ENCODE results near the gene DMAP1. TPM values are rescaled to one million over a fixed set of nuclear protein-coding genes. Genes with fewer than 3 reads are reported as not detected.
"Not testable (repeated sequence)": the region's sequence is repeated elsewhere in the genome, so short reads cannot be mapped to it uniquely, and the experiment has no call there.

The DMAP1 gene, protein sequence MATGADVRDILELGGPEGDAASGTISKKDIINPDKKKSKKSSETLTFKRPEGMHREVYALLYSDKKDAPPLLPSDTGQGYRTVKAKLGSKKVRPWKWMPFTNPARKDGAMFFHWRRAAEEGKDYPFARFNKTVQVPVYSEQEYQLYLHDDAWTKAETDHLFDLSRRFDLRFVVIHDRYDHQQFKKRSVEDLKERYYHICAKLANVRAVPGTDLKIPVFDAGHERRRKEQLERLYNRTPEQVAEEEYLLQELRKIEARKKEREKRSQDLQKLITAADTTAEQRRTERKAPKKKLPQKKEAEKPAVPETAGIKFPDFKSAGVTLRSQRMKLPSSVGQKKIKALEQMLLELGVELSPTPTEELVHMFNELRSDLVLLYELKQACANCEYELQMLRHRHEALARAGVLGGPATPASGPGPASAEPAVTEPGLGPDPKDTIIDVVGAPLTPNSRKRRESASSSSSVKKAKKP
- 11.3 and 14.5 TPM in 2 replicates for polyA plus RNA-seq (2014; cell fraction: cytosol; rRNA removed)
- polyA plus RNA-seq (2014; cell fraction: nucleus; rRNA removed): 37.4 and 59.7 TPM in 2 replicates

DNA sequence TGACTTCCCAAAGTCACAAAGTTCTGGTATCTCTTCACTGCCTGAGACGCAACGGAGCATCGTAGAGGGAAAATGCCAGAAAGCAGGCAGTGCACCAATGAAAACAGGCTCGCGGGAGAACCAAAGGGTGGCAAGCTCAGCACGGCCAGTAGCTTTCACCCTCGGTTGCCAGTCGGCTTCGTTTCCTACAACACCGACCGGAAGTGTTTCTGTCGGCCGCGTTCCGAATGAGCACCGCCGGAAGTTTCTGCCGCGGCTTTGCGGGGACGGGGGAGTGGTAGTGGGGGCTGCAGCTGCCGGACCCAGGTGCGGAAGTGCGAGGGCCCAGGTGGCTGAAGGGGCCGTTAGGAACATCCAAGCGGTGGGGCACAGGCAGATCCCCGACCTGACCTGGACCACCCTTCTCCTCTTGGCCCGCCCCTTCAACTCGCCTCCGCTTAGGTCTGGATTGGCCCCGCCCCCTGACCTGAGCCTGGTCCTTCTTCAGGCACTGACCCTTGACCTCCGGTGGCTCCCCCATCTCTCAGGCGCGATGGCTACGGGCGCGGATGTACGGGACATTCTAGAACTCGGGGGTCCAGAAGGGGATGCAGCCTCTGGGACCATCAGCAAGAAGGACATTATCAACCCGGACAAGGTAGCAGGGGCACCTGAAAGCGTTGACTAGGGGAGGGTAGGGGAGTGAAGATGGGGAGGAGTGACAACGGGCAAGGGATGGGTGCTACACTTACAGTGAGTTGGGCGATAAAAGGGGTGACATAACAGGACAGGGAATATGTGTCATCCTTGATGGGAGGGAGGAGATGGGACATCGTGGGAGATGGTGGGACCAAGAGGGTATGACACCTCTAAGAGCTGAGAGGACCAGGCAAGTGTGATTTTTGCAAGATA lies at the start of gene DMAP1:
TSS of gene DMAP1 (plus strand) at position 250 of the 891 bp plus-strand sequence. CDS start at position 533, 283 bp downstream.
- peak; percentile 82 for DNase-seq (ENCODE audit: low spot score)

GRCh38 chr1:44168520-44169098 lies 44.7 kb upstream of the DMAP1 start:
- no peak for DNase-seq (ENCODE audit: low spot score)

- DNase-seq (ENCODE audit: low spot score): no peak
These were observed 42.9 kb upstream of the DMAP1 start for GRCh38 chr1:44170281-44170823.

GRCh38 chr1:44174630-44175029 lies 38.6 kb upstream of the DMAP1 start:
- no peak for DNase-seq (ENCODE audit: low spot score)

DNA sequence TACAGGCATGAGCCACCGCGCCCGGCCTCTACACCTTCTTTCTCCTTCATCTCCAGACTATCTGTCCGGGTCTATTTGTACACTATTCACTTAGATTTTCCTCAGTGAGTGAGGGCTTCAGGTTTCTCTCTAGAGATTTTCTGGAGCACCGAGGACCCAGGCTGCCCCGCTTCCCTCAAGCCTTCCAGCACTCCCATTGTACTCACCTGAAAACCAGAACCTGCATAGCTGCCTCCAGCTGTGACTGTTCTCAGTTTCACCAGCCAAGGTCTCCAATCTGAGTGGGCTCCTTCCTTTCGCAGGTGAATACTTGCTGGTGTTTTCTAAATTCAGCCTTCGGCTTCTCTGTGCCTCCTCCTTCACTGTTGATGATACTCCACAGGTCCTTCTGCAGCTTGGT lies 12.9 kb upstream of the DMAP1 start:
- no peak for DNase-seq (ENCODE audit: low spot score)

- DNase-seq (ENCODE audit: low spot score): not testable (repeated sequence)
These were observed 6.7 kb upstream of the DMAP1 start for GRCh38 chr1:44206545-44206944.

- no peak for DNase-seq (ENCODE audit: low spot score)
These were observed 5.0 kb upstream of the DMAP1 start for GRCh38 chr1:44208226-44208625.

DNA sequence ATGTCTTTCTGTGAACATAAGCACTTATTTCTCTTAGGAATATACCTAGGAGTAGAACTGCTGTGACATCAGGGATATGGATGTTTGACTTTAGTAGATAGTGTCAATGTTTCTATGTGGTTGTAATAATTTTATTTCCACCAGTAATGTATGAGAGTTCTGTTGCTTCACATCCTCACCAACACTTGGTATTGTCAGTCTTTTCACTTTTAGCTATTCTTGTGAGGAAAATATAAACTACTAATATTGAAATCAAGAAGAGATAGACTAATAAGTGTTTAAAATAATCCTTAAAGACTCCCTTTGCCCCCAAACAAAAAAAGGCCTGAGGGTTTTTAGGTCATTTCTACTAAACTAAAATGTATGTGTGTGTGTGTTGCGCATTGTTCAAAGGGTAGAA lies 2.7 kb upstream of the DMAP1 start:
- no peak for DNase-seq (ENCODE audit: low spot score)

DNA sequence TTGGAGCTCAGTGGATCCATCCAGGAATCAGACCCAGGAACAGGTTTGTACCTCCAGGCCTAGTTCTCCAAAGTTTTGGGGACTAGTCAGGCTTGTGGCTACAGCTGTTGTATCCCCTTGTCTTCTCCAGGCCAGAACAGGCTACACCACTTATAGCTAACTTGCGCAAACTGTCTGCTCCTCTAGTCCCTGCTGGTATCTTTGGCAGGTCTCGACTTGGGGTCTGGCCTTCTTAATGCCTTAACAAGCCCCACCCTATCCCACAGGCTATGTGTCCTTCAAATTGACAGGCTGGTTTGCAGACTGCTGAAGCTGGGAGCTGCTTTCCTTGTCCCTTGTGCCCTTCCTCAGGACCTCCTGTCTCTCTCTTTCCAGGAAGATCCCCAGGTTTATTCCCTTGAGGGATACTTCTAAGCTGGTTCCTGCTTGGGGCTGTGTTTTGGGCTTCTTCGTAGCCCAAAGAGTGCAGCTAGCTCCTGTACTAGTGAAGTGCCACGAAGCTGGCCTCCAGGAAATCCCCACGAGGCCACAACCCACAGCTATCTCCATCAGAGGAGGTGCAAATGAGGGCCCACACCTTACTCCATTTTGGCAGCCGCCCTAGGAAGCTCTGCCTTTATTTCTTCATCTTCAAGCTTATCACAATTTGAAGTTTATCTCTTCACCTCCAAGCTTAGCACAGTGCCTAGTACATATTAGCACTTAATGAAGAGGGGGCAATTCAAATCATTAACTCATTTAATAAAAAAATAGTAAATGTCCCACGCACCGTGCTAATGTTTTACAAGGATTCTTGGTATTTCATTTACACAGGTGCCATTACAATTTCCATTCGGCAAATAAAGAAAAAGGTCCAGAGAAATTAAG lies 683 bp upstream of the DMAP1 start:
- DNase-seq (ENCODE audit: low spot score): no peak

DNA sequence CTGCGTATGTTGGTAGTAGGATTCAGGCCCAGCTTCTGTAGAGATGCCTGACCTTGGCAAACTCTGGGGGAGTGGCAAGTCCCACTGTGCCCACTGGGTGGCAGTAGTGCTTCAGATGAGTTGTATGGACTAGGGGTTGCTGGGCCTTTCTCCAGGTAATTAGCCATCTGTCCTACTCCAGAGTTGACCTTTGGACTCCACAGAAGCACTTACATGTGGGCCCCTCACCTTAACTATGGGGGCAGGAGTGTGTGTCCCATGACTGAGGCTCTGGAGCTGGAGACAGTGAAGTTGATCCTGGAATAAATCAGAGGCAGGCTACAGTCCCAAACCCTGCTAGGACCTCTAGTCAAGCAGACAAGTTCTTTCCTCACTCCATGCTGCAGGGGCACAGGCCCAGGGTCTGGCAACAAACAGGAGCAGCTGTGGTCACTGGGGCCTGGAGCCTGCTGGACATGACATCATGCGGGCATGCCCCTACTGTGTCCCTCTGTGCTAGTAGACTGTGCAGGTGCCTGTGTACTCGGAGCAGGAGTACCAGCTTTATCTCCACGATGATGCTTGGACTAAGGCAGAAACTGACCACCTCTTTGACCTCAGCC lies 4.6 kb downstream of the DMAP1 start:
- peak; percentile 71 for DNase-seq (ENCODE audit: low spot score)

GRCh38 chr1:44218503-44219300 lies 5.4 kb downstream of the DMAP1 start:
- no peak for DNase-seq (ENCODE audit: low spot score)

- DNase-seq (ENCODE audit: low spot score): no peak
These were observed 6.0 kb downstream of the DMAP1 start for GRCh38 chr1:44219301-44219626.

DNA sequence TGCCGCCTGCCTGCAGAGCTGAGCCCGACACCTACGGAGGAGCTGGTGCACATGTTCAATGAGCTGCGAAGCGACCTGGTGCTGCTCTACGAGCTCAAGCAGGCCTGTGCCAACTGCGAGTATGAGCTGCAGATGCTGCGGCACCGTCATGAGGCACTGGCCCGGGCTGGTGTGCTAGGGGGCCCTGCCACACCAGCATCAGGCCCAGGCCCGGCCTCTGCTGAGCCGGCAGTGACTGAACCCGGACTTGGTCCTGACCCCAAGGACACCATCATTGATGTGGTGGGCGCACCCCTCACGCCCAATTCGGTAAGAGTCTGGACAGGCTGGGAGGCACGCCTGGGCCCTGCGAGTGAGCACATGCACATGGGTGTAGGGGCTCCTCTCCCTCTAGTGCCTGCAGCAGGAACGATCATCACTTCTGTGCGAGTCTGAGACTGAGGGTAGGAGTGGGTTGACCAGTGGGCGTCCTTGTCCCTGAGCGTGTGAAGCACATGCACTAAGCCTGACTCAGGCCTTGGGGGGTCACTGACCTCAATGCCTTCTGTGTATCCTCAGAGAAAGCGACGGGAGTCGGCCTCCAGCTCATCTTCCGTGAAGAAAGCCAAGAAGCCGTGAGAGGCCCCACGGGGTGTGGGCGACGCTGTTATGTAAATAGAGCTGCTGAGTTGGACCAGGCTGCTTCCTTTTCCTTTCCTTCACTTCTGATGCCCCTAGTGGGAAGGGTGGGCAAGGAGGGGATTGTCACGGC lies 6.9 kb downstream of the DMAP1 start:
- no peak for DNase-seq (ENCODE audit: low spot score)

DNA sequence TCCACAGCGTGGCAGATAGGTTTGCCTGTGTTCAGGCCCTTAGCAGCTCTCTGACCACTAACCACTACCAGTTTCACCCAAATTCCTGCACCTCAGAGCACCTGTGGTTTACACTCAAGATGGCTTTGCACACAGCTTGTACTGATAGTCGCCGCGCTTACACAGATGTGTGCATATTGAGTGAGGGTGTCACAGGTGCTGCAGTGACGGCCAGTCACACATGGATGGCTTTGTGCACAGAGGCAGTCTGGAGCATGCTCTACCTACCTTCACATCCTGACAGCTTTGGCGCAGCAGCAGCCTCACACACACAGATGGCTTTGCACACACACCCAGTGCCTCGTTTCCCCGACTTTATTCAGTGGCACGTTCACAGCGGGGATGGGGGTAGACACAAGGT lies 7.5 kb downstream of the DMAP1 start:
- DNase-seq (ENCODE audit: low spot score): no peak

- DNase-seq (ENCODE audit: low spot score): no peak
These were observed 8.5 kb downstream of the DMAP1 start for GRCh38 chr1:44221769-44222168.

DNA sequence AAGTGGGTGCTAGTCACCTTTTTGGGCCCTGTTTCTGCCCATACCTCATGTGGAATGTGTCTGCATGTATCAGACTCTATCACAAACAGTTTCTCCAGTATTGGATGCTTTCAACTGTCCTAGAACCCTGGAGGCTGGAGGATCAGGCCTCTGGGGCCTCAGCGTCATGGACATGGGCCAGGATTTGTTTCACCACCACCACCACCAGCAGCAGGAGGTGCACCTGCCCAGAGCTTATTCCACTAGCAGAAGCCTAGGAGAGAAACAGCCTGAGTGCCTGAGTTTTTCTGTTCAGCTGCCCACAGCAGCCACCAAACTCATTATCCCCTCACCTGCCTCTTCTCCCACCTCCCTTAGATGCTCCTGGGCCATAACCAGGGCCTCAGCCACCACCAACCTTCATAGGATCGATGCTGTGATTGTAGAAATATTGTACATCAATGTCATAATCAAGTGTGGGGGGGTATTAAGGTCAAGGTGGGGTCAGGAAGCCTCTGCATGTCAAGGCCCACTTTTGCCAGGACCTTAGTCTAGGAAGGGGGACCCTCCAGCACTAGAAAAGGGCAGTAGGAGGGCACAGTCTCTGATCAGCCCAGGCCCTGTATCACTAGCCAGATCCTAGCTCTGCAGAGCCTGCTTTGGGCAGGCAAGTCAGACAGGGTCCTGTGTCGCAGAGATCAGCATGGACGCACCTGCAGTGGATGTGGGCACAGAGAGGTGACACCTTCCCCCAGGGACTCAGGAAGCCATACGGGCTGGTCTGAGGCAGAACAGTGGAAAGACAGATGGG lies 9.3 kb downstream of the DMAP1 start:
- DNase-seq (ENCODE audit: low spot score): no peak

GRCh38 chr1:44223187-44223610 lies 9.9 kb downstream of the DMAP1 start:
- no peak for DNase-seq (ENCODE audit: low spot score)

DNA sequence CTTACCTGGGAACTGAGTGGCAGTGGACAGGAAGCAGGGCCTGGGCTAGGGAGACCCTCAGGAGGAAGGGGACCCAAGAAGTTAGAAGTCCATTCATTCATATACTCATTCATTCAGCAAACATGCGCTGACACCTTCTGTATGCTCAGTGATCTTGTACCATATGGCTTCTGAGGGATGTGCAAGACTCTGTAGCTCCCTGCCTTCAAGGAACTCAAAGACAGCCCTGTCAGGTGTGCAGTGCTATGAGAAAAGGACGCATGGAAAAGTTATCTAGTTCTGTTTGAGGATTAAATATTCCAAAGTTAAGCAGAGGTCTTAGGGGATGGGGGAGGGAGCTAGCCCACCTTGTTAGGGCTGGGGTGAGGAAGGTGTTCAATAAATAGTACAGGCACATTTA lies 12.5 kb downstream of the DMAP1 start:
- DNase-seq (ENCODE audit: low spot score): no peak

All from SK-N-DZ (cell line).